ENCODE results near the gene FAM76B. TPM values are rescaled to one million over a fixed set of nuclear protein-coding genes. Genes with fewer than 3 reads are reported as not detected.

FAM76B gene
- 1 to 10 TPM; 6.8 to 7.9 TPM for polyA plus RNA-seq

- WGBS, 2 donors = 0 to 1% methylated on average over 33 to 62 of the region's 62 CpGs
- Histone ChIP-seq H3K4me3 (ENCODE audit: low read depth in 1 of 2, low read length in 2 of 2) (peak within 1 kb of the TSS; percentile 81 to 90), H3K4me1 (ENCODE audit: control insufficient read depth in 2 of 2, insufficient read depth in 2 of 2, low read length in 1 of 2) (peaks cover 0 to 2% of the 10 kb centered on the region in 2 donors), H3K27me3 (ENCODE audit: control insufficient read depth in 1 of 2, insufficient read depth in 2 of 2, low read length in 2 of 2) (no peaks in the 10 kb centered on the region), H3K9me3 (ENCODE audit: control insufficient read depth in 2 of 2, insufficient read depth in 1 of 2, low read depth in 1 of 2, low read length in 1 of 2) (no peaks in the 10 kb centered on the region), H3K27ac (ENCODE audit: low read depth in 2 of 2, low read length in 1 of 2) (peak within 1 kb of the TSS; percentile 99 to 100), H3K36me3 (ENCODE audit: control insufficient read depth in 2 of 2, insufficient read depth in 2 of 2, low read length in 1 of 2) (no peaks in the 10 kb centered on the region)
Observed at GRCh38 chr11:95789506-95790122, at the start of gene FAM76B. TSS of gene FAM76B (minus strand) at chr11:95789782. CDS start at chr11:95789478, 304 bp downstream.

- no peaks in the 10 kb centered on the region for H3K4me1 ChIP-seq (ENCODE audit: control insufficient read depth in 2 of 2, insufficient read depth in 2 of 2, low read length in 1 of 2)
- H3K27ac ChIP-seq (ENCODE audit: low read depth in 2 of 2, low read length in 1 of 2) = no peak overlapping the region
- H3K9me3 ChIP-seq (ENCODE audit: control insufficient read depth in 2 of 2, insufficient read depth in 1 of 2, low read depth in 1 of 2, low read length in 1 of 2) = no peaks in the 10 kb centered on the region
- peaks cover 0 to 2% of the 10 kb centered on the region in 2 donors for H3K36me3 ChIP-seq (ENCODE audit: control insufficient read depth in 2 of 2, insufficient read depth in 2 of 2, low read length in 1 of 2)
- H3K4me3 ChIP-seq (ENCODE audit: low read depth in 1 of 2, low read length in 2 of 2) = no peak overlapping the region
- no peaks in the 10 kb centered on the region for H3K27me3 ChIP-seq (ENCODE audit: control insufficient read depth in 1 of 2, insufficient read depth in 2 of 2, low read length in 2 of 2)
- WGBS, 2 donors = 6 to 12% methylated on average over 3 of the region's 3 CpGs
Observed at GRCh38 chr11:95835768-95836488, 46.3 kb upstream of the FAM76B start.

GRCh38 chr11:95835351-95835750 is 45.8 kb upstream of the FAM76B start:
- Histone ChIP-seq H3K9me3 (ENCODE audit: control insufficient read depth in 2 of 2, insufficient read depth in 1 of 2, low read depth in 1 of 2, low read length in 1 of 2) (no peaks in the 10 kb centered on the region), H3K36me3 (ENCODE audit: control insufficient read depth in 2 of 2, insufficient read depth in 2 of 2, low read length in 1 of 2) (peaks cover 0 to 2% of the 10 kb centered on the region in 2 donors), H3K27ac (ENCODE audit: low read depth in 2 of 2, low read length in 1 of 2) (no peak overlapping the region), H3K27me3 (ENCODE audit: control insufficient read depth in 1 of 2, insufficient read depth in 2 of 2, low read length in 2 of 2) (no peaks in the 10 kb centered on the region), H3K4me1 (ENCODE audit: control insufficient read depth in 2 of 2, insufficient read depth in 2 of 2, low read length in 1 of 2) (no peaks in the 10 kb centered on the region), H3K4me3 (ENCODE audit: low read depth in 1 of 2, low read length in 2 of 2) (no peak overlapping the region)
- WGBS, 2 donors = 58 to 63% methylated on average over 3 of the region's 3 CpGs

- Histone ChIP-seq H3K27ac (ENCODE audit: low read depth in 2 of 2, low read length in 1 of 2) (no peak overlapping the region), H3K9me3 (ENCODE audit: control insufficient read depth in 2 of 2, insufficient read depth in 1 of 2, low read depth in 1 of 2, low read length in 1 of 2) (no peaks in the 10 kb centered on the region), H3K36me3 (ENCODE audit: control insufficient read depth in 2 of 2, insufficient read depth in 2 of 2, low read length in 1 of 2) (peaks cover 0 to 2% of the 10 kb centered on the region in 2 donors), H3K4me3 (ENCODE audit: low read depth in 1 of 2, low read length in 2 of 2) (no peak overlapping the region), H3K4me1 (ENCODE audit: control insufficient read depth in 2 of 2, insufficient read depth in 2 of 2, low read length in 1 of 2) (no peaks in the 10 kb centered on the region), H3K27me3 (ENCODE audit: control insufficient read depth in 1 of 2, insufficient read depth in 2 of 2, low read length in 2 of 2) (no peaks in the 10 kb centered on the region)
- 40 to 67% methylated on average over 1 of the region's 1 CpG for WGBS, 2 donors
Observed at GRCh38 chr11:95833378-95833777, 43.8 kb upstream of the FAM76B start.

DNA sequence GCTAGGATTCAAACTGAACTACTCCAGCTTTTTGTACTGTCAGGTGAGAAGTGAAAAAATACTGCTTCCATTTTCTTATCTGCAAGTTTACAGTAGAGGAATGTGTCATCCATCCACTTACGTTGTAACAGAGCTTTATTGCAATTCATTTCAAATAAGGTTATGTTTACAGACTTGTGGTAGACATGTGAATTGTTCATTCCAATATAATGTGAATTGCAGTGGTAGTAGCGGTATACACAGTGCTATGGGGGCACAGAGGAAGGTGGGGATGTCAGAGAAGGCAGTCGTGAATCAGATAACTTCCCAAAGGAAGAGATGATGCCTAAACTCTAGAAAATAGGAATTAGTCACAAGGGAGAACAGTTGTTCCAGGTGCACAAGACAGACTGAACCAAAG is 43.2 kb upstream of the FAM76B start:
- Histone ChIP-seq H3K9me3 (ENCODE audit: control insufficient read depth in 2 of 2, insufficient read depth in 1 of 2, low read depth in 1 of 2, low read length in 1 of 2) (no peaks in the 10 kb centered on the region), H3K36me3 (ENCODE audit: control insufficient read depth in 2 of 2, insufficient read depth in 2 of 2, low read length in 1 of 2) (peaks cover 0 to 2% of the 10 kb centered on the region in 2 donors), H3K27ac (ENCODE audit: low read depth in 2 of 2, low read length in 1 of 2) (no peak overlapping the region), H3K4me3 (ENCODE audit: low read depth in 1 of 2, low read length in 2 of 2) (no peak overlapping the region), H3K27me3 (ENCODE audit: control insufficient read depth in 1 of 2, insufficient read depth in 2 of 2, low read length in 2 of 2) (no peaks in the 10 kb centered on the region), H3K4me1 (ENCODE audit: control insufficient read depth in 2 of 2, insufficient read depth in 2 of 2, low read length in 1 of 2) (no peaks in the 10 kb centered on the region)
- WGBS, 2 donors = 77 to 78% methylated on average over 3 of the region's 3 CpGs

DNA sequence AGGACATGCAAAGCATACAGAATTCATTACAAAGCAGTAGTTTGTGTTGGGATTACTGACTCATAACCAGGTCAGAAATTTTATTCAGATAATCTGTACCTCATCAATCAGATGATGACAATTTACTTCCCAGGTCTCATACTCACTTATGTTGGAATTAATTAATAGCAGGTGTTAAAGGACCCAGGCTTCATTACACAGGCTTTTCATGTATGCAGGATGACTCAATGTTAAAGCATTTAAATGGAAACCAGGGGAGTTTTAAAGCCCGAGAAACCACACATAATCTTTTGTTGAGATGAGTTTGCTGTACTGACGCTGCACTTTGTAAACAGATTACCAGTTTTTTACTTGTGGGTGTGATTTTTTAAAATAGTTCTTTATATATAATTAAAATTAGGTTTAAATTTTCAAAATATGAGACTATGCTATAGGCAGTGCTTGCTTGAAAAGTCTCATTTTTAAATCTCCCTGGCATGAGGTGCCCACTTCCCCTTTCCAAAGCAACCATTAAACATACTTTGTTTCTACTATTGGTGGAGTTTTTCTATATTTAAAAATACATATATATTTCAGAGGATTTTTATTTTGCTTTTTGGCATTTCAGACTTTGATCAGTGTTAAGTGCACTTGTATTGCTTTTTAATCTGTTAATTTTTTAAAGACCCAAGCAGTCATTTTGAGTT is 41.8 kb upstream of the FAM76B start:
- 39 to 50% methylated on average over 2 of the region's 2 CpGs for WGBS, 2 donors
- no peak overlapping the region for H3K4me3 ChIP-seq (ENCODE audit: low read depth in 1 of 2, low read length in 2 of 2)
- H3K9me3 ChIP-seq (ENCODE audit: control insufficient read depth in 2 of 2, insufficient read depth in 1 of 2, low read depth in 1 of 2, low read length in 1 of 2) = no peaks in the 10 kb centered on the region
- H3K27me3 ChIP-seq (ENCODE audit: control insufficient read depth in 1 of 2, insufficient read depth in 2 of 2, low read length in 2 of 2) = no peaks in the 10 kb centered on the region
- H3K4me1 ChIP-seq (ENCODE audit: control insufficient read depth in 2 of 2, insufficient read depth in 2 of 2, low read length in 1 of 2) = no peaks in the 10 kb centered on the region
- H3K36me3 ChIP-seq (ENCODE audit: control insufficient read depth in 2 of 2, insufficient read depth in 2 of 2, low read length in 1 of 2) = peaks cover 0 to 2% of the 10 kb centered on the region in 2 donors
- no peak overlapping the region for H3K27ac ChIP-seq (ENCODE audit: low read depth in 2 of 2, low read length in 1 of 2)

DNA sequence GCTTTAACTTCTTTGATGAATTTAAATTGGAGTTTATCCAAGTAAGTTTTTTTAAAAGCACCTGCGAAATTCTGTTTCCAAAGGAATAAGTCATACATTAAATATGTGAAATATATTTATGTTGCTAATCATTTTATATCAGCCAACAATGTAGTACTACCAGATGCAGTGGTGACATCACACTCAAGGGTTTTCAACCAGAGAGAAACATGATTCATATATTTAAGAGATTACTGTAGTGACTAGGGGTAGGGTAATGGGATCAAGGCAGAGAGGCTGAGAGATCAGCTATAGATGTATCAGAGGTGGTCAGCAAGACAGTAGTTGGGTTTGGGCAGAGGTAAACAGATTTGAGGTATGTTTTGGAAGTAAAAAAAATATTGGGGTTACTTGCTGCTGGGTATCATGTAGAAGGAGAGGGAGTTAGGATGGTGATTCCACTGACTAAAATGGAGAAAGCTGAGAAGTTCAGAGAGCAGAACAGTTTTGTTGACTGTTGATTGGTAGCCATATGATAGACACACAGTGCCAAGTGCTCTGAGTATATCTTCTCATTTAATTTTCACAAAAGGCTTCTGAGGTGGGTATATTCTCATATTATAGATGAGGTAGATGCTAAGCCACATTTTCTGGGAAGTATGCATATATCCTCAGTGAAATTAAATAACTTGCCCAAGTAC is 40.1 kb upstream of the FAM76B start:
- H3K4me1 ChIP-seq (ENCODE audit: control insufficient read depth in 2 of 2, insufficient read depth in 2 of 2, low read length in 1 of 2) = no peaks in the 10 kb centered on the region
- H3K4me3 ChIP-seq (ENCODE audit: low read depth in 1 of 2, low read length in 2 of 2) = no peak overlapping the region
- peaks cover 2 to 4% of the 10 kb centered on the region in 2 donors for H3K36me3 ChIP-seq (ENCODE audit: control insufficient read depth in 2 of 2, insufficient read depth in 2 of 2, low read length in 1 of 2)
- no peaks in the 10 kb centered on the region for H3K9me3 ChIP-seq (ENCODE audit: control insufficient read depth in 2 of 2, insufficient read depth in 1 of 2, low read depth in 1 of 2, low read length in 1 of 2)
- 82 to 87% methylated on average over 1 of the region's 1 CpG for WGBS, 2 donors
- H3K27ac ChIP-seq (ENCODE audit: low read depth in 2 of 2, low read length in 1 of 2) = no peak overlapping the region
- no peaks in the 10 kb centered on the region for H3K27me3 ChIP-seq (ENCODE audit: control insufficient read depth in 1 of 2, insufficient read depth in 2 of 2, low read length in 2 of 2)

DNA sequence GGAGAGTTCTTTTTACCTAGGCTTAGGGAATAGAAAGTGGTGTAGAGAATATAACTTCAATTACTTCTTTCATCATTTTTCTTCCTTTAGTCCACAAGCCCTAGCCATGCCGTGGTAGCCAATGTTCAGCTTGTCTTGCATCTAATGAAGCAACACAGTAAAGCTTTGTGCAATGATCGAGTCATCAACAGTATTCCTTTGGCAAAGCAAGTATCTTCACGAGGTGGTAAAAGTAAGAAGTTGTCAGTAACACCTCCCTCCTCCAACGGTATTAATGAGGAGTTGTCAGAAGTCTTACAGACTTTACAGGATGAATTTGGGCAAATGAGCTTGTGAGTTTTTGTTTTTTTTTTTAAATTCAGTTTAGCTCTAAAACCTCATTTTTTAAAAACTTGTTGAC is 38.1 kb upstream of the FAM76B start:
- H3K27me3 ChIP-seq (ENCODE audit: control insufficient read depth in 1 of 2, insufficient read depth in 2 of 2, low read length in 2 of 2) = no peaks in the 10 kb centered on the region
- H3K4me1 ChIP-seq (ENCODE audit: control insufficient read depth in 2 of 2, insufficient read depth in 2 of 2, low read length in 1 of 2) = no peaks in the 10 kb centered on the region
- no peaks in the 10 kb centered on the region for H3K9me3 ChIP-seq (ENCODE audit: control insufficient read depth in 2 of 2, insufficient read depth in 1 of 2, low read depth in 1 of 2, low read length in 1 of 2)
- WGBS, 2 donors = 64 to 71% methylated on average over 4 of the region's 4 CpGs
- H3K36me3 ChIP-seq (ENCODE audit: control insufficient read depth in 2 of 2, insufficient read depth in 2 of 2, low read length in 1 of 2) = peaks cover 0 to 4% of the 10 kb centered on the region in 2 donors
- H3K4me3 ChIP-seq (ENCODE audit: low read depth in 1 of 2, low read length in 2 of 2) = no peak overlapping the region
- H3K27ac ChIP-seq (ENCODE audit: low read depth in 2 of 2, low read length in 1 of 2) = no peak overlapping the region

DNA sequence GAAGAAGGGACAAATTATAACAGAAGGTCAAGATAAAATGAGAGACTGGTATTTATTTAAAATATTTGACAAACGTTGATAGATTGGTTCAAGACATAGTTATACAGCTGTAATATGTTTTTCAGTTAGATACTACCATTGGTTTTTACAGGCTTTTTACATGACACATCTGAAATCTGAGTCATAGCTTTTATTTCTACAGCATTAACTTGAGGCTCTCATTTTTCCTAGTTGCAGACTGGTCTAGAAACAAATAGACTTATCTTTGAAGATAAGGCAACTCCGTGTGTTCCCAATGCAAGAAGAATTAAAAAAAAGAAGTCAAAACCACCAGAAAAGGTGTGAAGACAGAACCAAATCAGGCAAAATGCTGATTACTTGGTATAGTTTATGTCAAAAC is 32.1 kb upstream of the FAM76B start:
- Histone ChIP-seq H3K36me3 (ENCODE audit: control insufficient read depth in 2 of 2, insufficient read depth in 2 of 2, low read length in 1 of 2) (peaks cover 0 to 4% of the 10 kb centered on the region in 2 donors), H3K27ac (ENCODE audit: low read depth in 2 of 2, low read length in 1 of 2) (no peak overlapping the region), H3K27me3 (ENCODE audit: control insufficient read depth in 1 of 2, insufficient read depth in 2 of 2, low read length in 2 of 2) (no peaks in the 10 kb centered on the region), H3K9me3 (ENCODE audit: control insufficient read depth in 2 of 2, insufficient read depth in 1 of 2, low read depth in 1 of 2, low read length in 1 of 2) (no peaks in the 10 kb centered on the region), H3K4me1 (ENCODE audit: control insufficient read depth in 2 of 2, insufficient read depth in 2 of 2, low read length in 1 of 2) (no peaks in the 10 kb centered on the region), H3K4me3 (ENCODE audit: low read depth in 1 of 2, low read length in 2 of 2) (no peak overlapping the region)
- 70 to 86% methylated on average over 2 of the region's 2 CpGs for WGBS, 2 donors
